PC-9 (cell line): ENCODE measurements around the gene PMPCA.

ENCODE experiments used
- CTCF ChIP-seq: fragments of 200-600 bp; sonication (generic); conservative IDR thresholded peaks from 2 replicates; pipeline ENCODE4 v1.6.1; 2017; ENCODE audit warnings: mixed run types, antibody characterized with exemption, mild to moderate bottlenecking, moderate library complexity
- EZH2 ChIP-seq: fragments of 200-600 bp; sonication (generic); IDR thresholded peaks from 2 replicates; pipeline ENCODE4 v1.8.0; 2017; ENCODE audit warnings: antibody characterized with exemption, low read depth

GRCh38 chr9:136437839-136438547 is 27.5 kb downstream of the PMPCA start:
- no peak for TF ChIP-seq CTCF
- TF ChIP-seq EZH2, result no peak
